Lung (tissue), 12 donors: ENCODE data around the gene DACT1. TPM values are rescaled to one million over a fixed set of nuclear protein-coding genes. Genes with fewer than 3 reads are reported as not detected.

Experiments
- ATAC-seq: fragments of 200-7000 bp; cut with Tn5 transposase; one replicate; pipeline ENCODE4 v1.9.1; 2020; ENCODE audit warnings: moderate number of reproducible peaks; ENCODE audit not compliant: insufficient read depth, low FRiP score
- DNase-seq, 3 donors: peaks; one replicate each; pipeline ENCODE4 v3.0.0-alpha.2; 2013 to 2017
- H3K27ac ChIP-seq, 2 donors: one replicate each; pipeline ENCODE4 v1.5.1; 2013; ENCODE audit warnings: mild to moderate bottlenecking in 2 of 2, moderate library complexity in 2 of 2, control low read depth in 1 of 2, inconsistent platforms in 1 of 2, low read depth in 1 of 2, low read length in 1 of 2
- H3K27me3 ChIP-seq, 3 donors: one replicate each; pipeline ENCODE4 v1.5.1; 2013; ENCODE audit warnings: low read length in 2 of 3; ENCODE audit not compliant: control insufficient read depth in 3 of 3, insufficient read depth in 3 of 3
- H3K36me3 ChIP-seq, 4 donors: one replicate each; pipeline ENCODE4 v1.5.1; 2013; ENCODE audit warnings: low read length in 4 of 4, mild to moderate bottlenecking in 1 of 4, moderate library complexity in 1 of 4; ENCODE audit not compliant: control insufficient read depth in 4 of 4, insufficient read depth in 4 of 4
- H3K4me1 ChIP-seq, 5 donors: one replicate each; pipeline ENCODE4 v1.5.1; 2013; ENCODE audit warnings: low read length in 5 of 5, mild to moderate bottlenecking in 2 of 5, moderate library complexity in 1 of 5; ENCODE audit not compliant: control insufficient read depth in 5 of 5, insufficient read depth in 5 of 5
- H3K4me3 ChIP-seq: one replicate; pipeline ENCODE4 v1.5.1; 2013; ENCODE audit warnings: mild to moderate bottlenecking, control low read depth, moderate library complexity
- H3K9ac ChIP-seq, 2 donors: one replicate each; pipeline ENCODE4 v1.5.1; 2013; ENCODE audit warnings: low read length in 2 of 2, control low read depth in 1 of 2; ENCODE audit not compliant: insufficient read depth in 1 of 2
- H3K9me3 ChIP-seq, 4 donors: one replicate each; pipeline ENCODE4 v1.5.1; 2013; ENCODE audit warnings: low read length in 3 of 4, mild to moderate bottlenecking in 1 of 4, moderate library complexity in 1 of 4; ENCODE audit not compliant: control insufficient read depth in 4 of 4, insufficient read depth in 3 of 4
- CTCF ChIP-seq: IDR thresholded peaks from 2 replicates; pipeline ENCODE4 v1.5.1; 2012; ENCODE audit warnings: mild to moderate bottlenecking; ENCODE audit errors: control extremely low read depth, extremely low read depth
- WGBS, 2 donors: extraction: QIAGEN DNeasy Blood & Tissue Kit; methylation state at CpG; one replicate each; pipeline ENCODE4 v1.1.7; 2013; 5-methylcytosine and 5-hydroxymethylcytosine counted together
- polyA plus RNA-seq, 2 donors: library from polyadenylated mRNA; stranded (reverse); fragments of 200-250 nt; gene quantifications; one replicate each; pipeline ENCODE4 v1.2.1, GENCODE V29; 2013
- total RNA-seq, 2 donors: library from RNA; depleted of rRNA in 1 of 2; stranded (reverse); fragments of >200 nt in 1 of 2; gene quantifications; one replicate each; pipeline ENCODE4 v1.2.1, GENCODE V29; 2014 to 2021
- donor health status: control.
- donor health status: control.
- donor health status: Bipolar disorder and iron deficiency.
- donor health status: healthy.
- donor health status: DM: yes; HTN: yes; CAD: no.

DACT1 gene
- total and polyA plus RNA-seq, 4 donors = 1.7 to 22.4 (median 3.9) TPM

- H3K4me3 ChIP-seq = no peak overlapping the region
- peak; percentile 53 to 67 (median 62) for DNase-seq
- H3K27me3 ChIP-seq = no peaks in the 10 kb centered on the region
- ATAC-seq = no peak
- H3K4me1 ChIP-seq = peaks cover 0 to 3% (median 0%) of the 10 kb centered on the region in 5 donors
- H3K36me3 ChIP-seq = no peaks in the 10 kb centered on the region
- no peak overlapping the region for H3K27ac ChIP-seq
- H3K9me3 ChIP-seq = peaks cover 0 to 5% (median 0%) of the 10 kb centered on the region in 4 donors
- TF ChIP-seq CTCF = no peak
- H3K9ac ChIP-seq = no peak overlapping the region
- 60 to 81% methylated on average over 14 of the region's 14 CpGs for WGBS, 2 donors
These were observed 53.2 kb downstream of the DACT1 start for GRCh38 chr14:58690801-58691516.

- 81 to 84% methylated on average over 4 of the region's 4 CpGs for WGBS, 2 donors
- H3K27me3 ChIP-seq = no peaks in the 10 kb centered on the region
These were observed 55.3 kb downstream of the DACT1 start for GRCh38 chr14:58693048-58693447.

GRCh38 chr14:58695514-58695913 lies 57.8 kb downstream of the DACT1 start:
- DNase-seq (no peak), ATAC-seq (no peak)
- Histone ChIP-seq H3K9me3 (no peaks in the 10 kb centered on the region), H3K27me3 (no peaks in the 10 kb centered on the region), H3K4me3 (no peak overlapping the region), H3K4me1 (peaks cover 0 to 10% (median 2%) of the 10 kb centered on the region in 5 donors), H3K36me3 (no peaks in the 10 kb centered on the region), H3K27ac (no peak overlapping the region), H3K9ac (no peak overlapping the region)
- WGBS, 2 donors = 96% methylated on average over 1 of the region's 1 CpG
- TF ChIP-seq CTCF = no peak

More at GRCh38 chr14:58693048-58693447, 55.3 kb downstream of the DACT1 start:
- H3K4me1 ChIP-seq = peaks cover 0 to 3% (median 0%) of the 10 kb centered on the region in 5 donors
- no peak overlapping the region for H3K4me3 ChIP-seq
- H3K27ac ChIP-seq = no peak overlapping the region
- H3K36me3 ChIP-seq = no peaks in the 10 kb centered on the region
- ATAC-seq (no peak), DNase-seq (no peak)
- TF ChIP-seq CTCF = no peak
- H3K9me3 ChIP-seq = no peaks in the 10 kb centered on the region
- H3K9ac ChIP-seq = no peak overlapping the region
